Psoas muscle (tissue), 8 donors: ENCODE measurements around the gene CDKL4. TPM values are rescaled to one million over a fixed set of nuclear protein-coding genes. Genes with fewer than 3 reads are reported as not detected.

Experiments used
- ATAC-seq, 4 donors: fragments of 200-7000 bp; cut with Tn5 transposase; one replicate each; pipeline ENCODE4 v1.9.1; 2020; ENCODE audit warnings: moderate library complexity in 3 of 4, mild to moderate bottlenecking in 2 of 4
- DNase-seq, 2 donors: peaks; one replicate each; pipeline ENCODE4 v3.0.0-alpha.2; 2020
- H3K27ac ChIP-seq: fragments of 200-600 bp; one replicate; pipeline ENCODE4 v1.8.0; 2022
- H3K27me3 ChIP-seq, 3 donors: fragments of 200-600 bp in 1 of 3; one replicate each; pipeline versions ENCODE4 v1.6.1 to v1.8.0; 2013 to 2022; ENCODE audit warnings: low read length in 2 of 3, mild to moderate bottlenecking in 2 of 3, moderate library complexity in 1 of 3; ENCODE audit not compliant: insufficient read depth in 3 of 3
- H3K36me3 ChIP-seq, 2 donors: fragments of 200-600 bp in 1 of 2; one replicate each; pipeline versions ENCODE4 v1.6.1 to v1.8.0; 2013 to 2022; ENCODE audit warnings: low read depth in 1 of 2, mild to moderate bottlenecking in 1 of 2, moderate library complexity in 1 of 2; ENCODE audit not compliant: insufficient read depth in 1 of 2
- H3K4me1 ChIP-seq: fragments of 200-600 bp; one replicate; pipeline ENCODE4 v1.8.0; 2022
- H3K4me3 ChIP-seq: fragments of 200-600 bp; one replicate; pipeline ENCODE4 v1.8.0; 2022; ENCODE audit warnings: mild to moderate bottlenecking
- H3K9me3 ChIP-seq: fragments of 200-600 bp; one replicate; pipeline ENCODE4 v1.8.0; 2022
- CTCF ChIP-seq: fragments of 200-600 bp; IDR thresholded peaks from one replicate; pipeline ENCODE4 v1.8.0; 2022; ENCODE audit warnings: antibody characterized with exemption
- WGBS, 3 donors: extraction: QIAGEN DNeasy Blood & Tissue Kit; methylation state at CpG; one replicate each; pipeline versions ENCODE4 v1.1.6 to v1.1.7; 2013; 5-methylcytosine and 5-hydroxymethylcytosine counted together
- intact Hi-C, 2 donors: fragments of 100-400 bp; cut with DNase I; formaldehyde crosslinking; loops; one replicate each; pipeline versions ENCODE4 v1.11.0 to v1.14.2; 2022
- polyA plus RNA-seq, 3 donors: library from polyadenylated mRNA; stranded (reverse); fragments of 200-250 nt; gene quantifications; one replicate each; pipeline ENCODE4 v1.2.3, GENCODE V29; 2013
- total RNA-seq, 4 donors: library from RNA; stranded (reverse); fragmentation: NEBNext Ultra II Directional in 2 of 4; extraction: Animal tissue kit (Norgen Biotek cat#: 25700) in 2 of 4; gene quantifications; one replicate each; pipeline versions ENCODE4 v1.2.1 to v1.2.4, GENCODE V29; 2021 to 2023
- donor health status: healthy with polysubstance abuse.
- donor health status: DM: no; HTN: no; CAD: no; lungs with moderate emphysema.
- donor health status: Bipolar disorder and iron deficiency.
- donor health status: healthy.
- donor health status: DM: yes; HTN: yes; CAD: no.
- donor health status: DM: no; HTN: no; CAD: no.
- donor health status: DM: no; HTN: no; CAD: no.
- donor health status: DM: yes; HTN: yes; CAD: no.

CDKL4 gene
- total and polyA plus RNA-seq, 7 donors, result 0.06 to 0.99 (median 0.44) TPM; not detected in 3

GRCh38 chr2:39275016-39275415 is 31.2 kb upstream of the CDKL4 start:
- Histone ChIP-seq H3K4me1 (no peaks in the 10 kb centered on the region), H3K27ac (no peak overlapping the region), H3K27me3 (no peaks in the 10 kb centered on the region), H3K36me3 (peaks cover 8 to 100% of the 10 kb centered on the region in 2 donors), H3K4me3 (no peak overlapping the region), H3K9me3 (no peaks in the 10 kb centered on the region)
- peak in 2 of 4 donors; percentile 41 to 54 for ATAC-seq
- no peak for TF ChIP-seq CTCF
- intact Hi-C loops, result no loop called here
- no peak for DNase-seq
- 83 to 100% (median 85%) methylated on average over 1 of the region's 1 CpG for WGBS, 3 donors

- Histone ChIP-seq H3K27me3 (no peaks in the 10 kb centered on the region), H3K27ac (no peak overlapping the region), H3K9me3 (no peaks in the 10 kb centered on the region), H3K36me3 (peaks cover 7 to 87% of the 10 kb centered on the region in 2 donors), H3K4me3 (no peak overlapping the region), H3K4me1 (no peaks in the 10 kb centered on the region)
- no peak for DNase-seq
- intact Hi-C loops, result no loop called here
- WGBS, 3 donors, result 81 to 86% (median 84%) methylated on average over 3 of the region's 3 CpGs
- no peak for ATAC-seq
- TF ChIP-seq CTCF, result no peak
Measured at GRCh38 chr2:39269941-39270340, 26.2 kb upstream of the CDKL4 start.

GRCh38 chr2:39266916-39267434 is 23.2 kb upstream of the CDKL4 start:
- H3K27ac ChIP-seq, result no peak overlapping the region
- H3K4me3 ChIP-seq, result no peak overlapping the region
- H3K27me3 ChIP-seq, result no peaks in the 10 kb centered on the region
- H3K4me1 ChIP-seq, result no peaks in the 10 kb centered on the region
- H3K36me3 ChIP-seq, result peaks cover 7 to 85% of the 10 kb centered on the region in 2 donors
- intact Hi-C loops, result no loop called here
- 54 to 80% (median 60%) methylated on average over 3 of the region's 3 CpGs for WGBS, 3 donors
- DNase-seq (no peak), ATAC-seq (no peak)
- H3K9me3 ChIP-seq, result no peaks in the 10 kb centered on the region
- TF ChIP-seq CTCF, result no peak

GRCh38 chr2:39266139-39266805 is 22.5 kb upstream of the CDKL4 start:
- Histone ChIP-seq H3K9me3 (no peaks in the 10 kb centered on the region), H3K27ac (peak overlapping the region; percentile 49), H3K4me3 (no peak overlapping the region), H3K27me3 (no peaks in the 10 kb centered on the region), H3K4me1 (no peaks in the 10 kb centered on the region), H3K36me3 (peaks cover 7 to 85% of the 10 kb centered on the region in 2 donors)
- ATAC-seq (peak in 1 of 4 donors; percentile 55), DNase-seq (no peak)
- WGBS, 3 donors, result 84 to 92% (median 90%) methylated on average over 3 of the region's 3 CpGs
- intact Hi-C loops, result no loop called here
- TF ChIP-seq CTCF, result no peak
